Bone marrow (tissue), 2 donors: ENCODE measurements around the gene STRADB.
"Not testable (repeated sequence)": the region's sequence is repeated elsewhere in the genome, so short reads cannot be mapped to it uniquely, and the experiment has no call there.

Experiments used
- DNase-seq, 2 donors: peaks; one replicate each; lab custom pipeline; 2025; lab: John Stamatoyannopoulos, UW

STRADB gene

GRCh38 chr2:201451292-201452057 is at the start of gene STRADB, which contains the start of gene TRAK2:
STRADB (plus strand) TSS chr2:201451740; CDS start chr2:201454841, 3,101 bp downstream.
TRAK2 (minus strand) TSS chr2:201451458; CDS start chr2:201420507, 30,951 bp downstream.
- DNase-seq: peak; percentile 89 to 97

- DNase-seq: no peak
These were observed 49.7 kb upstream of the STRADB start for GRCh38 chr2:201401815-201402214.

GRCh38 chr2:201402651-201403562 is 48.6 kb upstream of the STRADB start:
- DNase-seq: no peak

GRCh38 chr2:201403880-201404279 is 47.7 kb upstream of the STRADB start:
- no peak for DNase-seq

- DNase-seq: no peak
These were observed 46.8 kb upstream of the STRADB start for GRCh38 chr2:201404699-201405280.

GRCh38 chr2:201406077-201406662 is 45.4 kb upstream of the STRADB start:
- no peak for DNase-seq

GRCh38 chr2:201407265-201407664 is 44.3 kb upstream of the STRADB start:
- peak in 1 of 2 donors; percentile 25 for DNase-seq

- no peak for DNase-seq
These were observed 42.6 kb upstream of the STRADB start for GRCh38 chr2:201408931-201409330.

- DNase-seq: no peak
These were observed 40.1 kb upstream of the STRADB start for GRCh38 chr2:201411421-201411820.

- DNase-seq: no peak
These were observed 38.4 kb upstream of the STRADB start for GRCh38 chr2:201413143-201413542.

- DNase-seq: no peak
These were observed 38.0 kb upstream of the STRADB start for GRCh38 chr2:201413552-201413951.

GRCh38 chr2:201414099-201415023 is 37.2 kb upstream of the STRADB start:
- DNase-seq: peak in 1 of 2 donors; percentile 52

- DNase-seq: no peak
These were observed 36.4 kb upstream of the STRADB start for GRCh38 chr2:201415149-201415548.

GRCh38 chr2:201419057-201419635 is 32.4 kb upstream of the STRADB start:
- no peak for DNase-seq

- DNase-seq: no peak
These were observed 31.6 kb upstream of the STRADB start for GRCh38 chr2:201419986-201420385.

GRCh38 chr2:201420442-201421113 is 31.0 kb upstream of the STRADB start:
- no peak for DNase-seq

- no peak for DNase-seq
These were observed 25.6 kb upstream of the STRADB start for GRCh38 chr2:201425952-201426351.

- not testable (repeated sequence) for DNase-seq
These were observed 23.2 kb upstream of the STRADB start for GRCh38 chr2:201428366-201428765.

GRCh38 chr2:201429835-201430234 is 21.7 kb upstream of the STRADB start:
- DNase-seq: not testable (repeated sequence)

- not testable (repeated sequence) for DNase-seq
These were observed 21.2 kb upstream of the STRADB start for GRCh38 chr2:201430322-201430721.
